HG03108 (cell line): Measurements from ENCODE around the gene DHX16.

Experiments
- ATAC-seq: cut with Tn5 transposase; IDR thresholded peaks from one replicate; pipeline ENCODE4 v1.9.1; 2021; ENCODE audit warnings: moderate library complexity; ENCODE audit not compliant: unreplicated experiment

DHX16 gene

DNA sequence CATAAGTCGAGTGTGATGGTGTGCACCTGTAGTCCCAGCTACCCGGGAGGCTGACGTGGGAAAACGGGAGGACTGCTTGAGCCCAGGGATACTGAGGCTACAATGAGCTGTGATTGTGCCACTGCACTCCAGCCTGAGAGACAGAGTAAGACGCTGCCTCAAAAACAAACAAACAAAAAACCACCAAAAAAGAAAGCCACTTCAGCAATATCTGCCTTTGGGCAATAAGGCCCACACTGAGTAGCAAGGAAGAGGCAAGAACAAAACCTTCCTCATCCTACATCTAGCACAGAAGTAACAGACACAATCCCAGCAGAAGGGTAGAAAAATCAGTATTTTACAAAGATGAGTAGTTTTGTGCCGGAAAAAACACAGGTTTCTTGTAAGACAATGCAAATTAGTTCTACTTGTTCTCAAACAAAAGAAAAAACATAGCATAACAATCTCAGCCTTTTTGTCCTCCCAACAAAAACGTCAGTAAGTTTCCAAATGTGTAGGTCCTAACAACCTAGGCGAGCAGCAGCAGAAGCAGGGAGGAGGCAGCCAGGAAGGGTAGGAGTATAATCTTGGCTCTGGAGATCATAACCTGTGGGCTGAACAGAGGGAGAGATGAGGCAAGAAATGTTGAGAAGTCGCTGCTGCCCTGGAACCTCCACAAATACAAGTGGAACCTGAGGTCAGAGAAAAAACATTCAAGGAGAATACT is 61.5 kb downstream of the DHX16 start:
- no peak for ATAC-seq

DNA sequence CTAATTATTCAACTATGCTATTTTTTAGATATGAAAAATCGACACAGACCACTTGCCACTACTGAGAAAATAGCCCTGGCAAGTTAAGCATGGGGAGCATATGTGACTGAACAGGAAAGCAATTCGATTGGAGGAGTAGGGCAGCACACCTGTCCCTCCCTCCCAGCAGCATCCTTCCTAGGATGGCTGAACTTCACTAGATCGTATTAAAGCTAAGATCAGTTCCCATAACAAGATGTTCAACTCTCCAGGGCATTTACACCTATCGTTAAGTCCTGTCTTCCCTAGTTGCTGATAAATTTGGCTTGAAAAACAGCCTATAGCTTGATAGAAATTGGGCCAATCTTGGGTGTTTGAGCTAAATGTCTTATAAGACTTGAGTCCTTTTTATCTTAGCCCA is 62.7 kb downstream of the DHX16 start:
- no peak for ATAC-seq

DNA sequence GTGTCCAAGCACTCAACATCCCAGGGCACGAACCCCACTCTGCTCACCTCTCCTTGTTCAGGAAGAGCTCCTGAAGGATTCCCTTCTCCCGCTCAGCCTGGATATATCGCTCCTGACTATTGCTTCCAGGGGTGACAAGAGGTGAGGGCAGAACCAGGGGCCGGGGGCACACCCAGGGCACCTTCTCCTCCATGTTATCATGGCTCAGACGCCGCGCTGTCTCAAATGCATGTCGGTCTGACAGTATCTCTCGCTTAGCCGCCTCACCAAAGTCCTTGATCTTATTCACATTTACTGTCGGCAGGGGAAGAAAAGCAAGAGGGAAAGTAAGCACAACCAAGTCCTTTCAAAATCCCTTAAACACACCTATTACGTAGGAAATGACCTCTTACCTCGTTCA is 68.8 kb downstream of the DHX16 start:
- no peak for ATAC-seq
